Dendritic cell treated with granulocyte-macrophage colony-stimulating factor and Interleukin-4, amounts not matched to agents 40 ng/mL and 50 ng/mL, for 4 days (primary cell): ENCODE results near the gene RINT1.
"Not testable (repeated sequence)": the region's sequence is repeated elsewhere in the genome, so short reads cannot be mapped to it uniquely, and the experiment has no call there.

Experiments used
- H3K27ac Mint-ChIP-seq: one replicate; pipeline ENCODE4 v1.8.0; 2022; ENCODE audit warnings: mild to moderate bottlenecking, mixed read lengths
- H3K27me3 Mint-ChIP-seq: one replicate; pipeline ENCODE4 v1.8.0; 2022; ENCODE audit warnings: mild to moderate bottlenecking, mixed read lengths
- H3K36me3 Mint-ChIP-seq: one replicate; pipeline ENCODE4 v1.8.0; 2022; ENCODE audit warnings: low read depth, mixed read lengths
- H3K4me1 Mint-ChIP-seq: one replicate; pipeline ENCODE4 v1.8.0; 2022; ENCODE audit warnings: low read depth, mixed read lengths
- H3K4me3 Mint-ChIP-seq: one replicate; pipeline ENCODE4 v1.8.0; 2022; ENCODE audit warnings: mild to moderate bottlenecking, moderate library complexity, mixed read lengths
- H3K9me3 Mint-ChIP-seq: one replicate; pipeline ENCODE4 v1.8.0; 2022; ENCODE audit warnings: mixed read lengths
- intact Hi-C: fragments of 100-400 bp; cut with micrococcal nuclease; formaldehyde crosslinking; loops from one replicate; pipeline ENCODE4 v1.15.0; 2022

RINT1 gene

GRCh38 chr7:105521027-105521716 lies 10.8 kb upstream of the RINT1 start:
- intact Hi-C loops, result loop anchor here (5.0 kb wide), 1 partner anchor 124 kb away; no protein-coding TSS in a partner anchor
- Mint-ChIP-seq H3K36me3 (peaks cover 18% of the 10 kb centered on the region), H3K27ac (peak overlapping the region; percentile 96)

DNA sequence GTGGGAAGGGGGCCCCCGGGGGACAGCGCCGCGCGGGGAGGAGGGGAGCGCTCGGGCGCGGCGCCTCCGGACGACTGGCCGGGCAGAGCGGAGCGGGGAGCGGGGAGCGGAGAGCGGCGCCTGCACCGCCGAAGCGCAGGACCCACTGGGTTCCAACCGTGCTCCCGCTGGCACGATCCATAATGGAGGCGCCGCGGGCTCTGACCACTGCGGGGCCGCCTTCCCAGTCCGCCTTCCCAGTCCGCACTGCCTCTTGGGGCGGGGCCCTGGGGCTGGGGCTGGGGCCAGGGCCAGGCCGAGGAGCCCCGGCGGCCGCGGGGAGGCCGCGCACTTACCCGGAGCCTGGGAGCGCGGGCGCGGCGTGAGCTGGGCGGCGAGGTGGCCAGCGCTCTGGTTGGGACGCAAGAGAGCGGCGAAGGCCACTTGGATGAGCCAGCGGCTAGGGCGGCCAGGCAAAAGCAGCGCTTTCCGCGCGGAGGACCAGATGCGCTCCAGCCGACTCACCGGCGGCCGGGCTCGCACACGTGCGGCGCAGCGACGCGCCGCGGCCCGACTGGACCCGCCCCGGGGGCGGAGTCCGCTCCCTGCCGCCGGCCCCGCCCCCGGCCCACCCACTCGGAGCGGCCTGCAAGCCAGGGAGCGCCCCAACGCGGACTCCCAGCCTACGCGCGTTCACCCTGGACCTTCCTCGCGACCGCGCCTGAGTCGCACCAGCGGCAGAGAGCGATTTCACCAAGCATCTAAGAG lies 10.1 kb upstream of the RINT1 start, which contains the start of gene PUS7:
Gene PUS7, minus strand, starts transcription at position 555 of the 747 bp plus-strand sequence. CDS start 13,759 bp downstream, outside the sequence.
- intact Hi-C loops, result loop anchor here (1.0 to 5.0 kb wide), 2 partner anchors 10 to 125 kb away; partner anchors contain the start of gene RINT1
- H3K36me3 Mint-ChIP-seq, result peaks cover 18% of the 10 kb centered on the region
- no peaks in the 10 kb centered on the region for H3K9me3 Mint-ChIP-seq
- peaks cover 2% of the 10 kb centered on the region for H3K27me3 Mint-ChIP-seq
- peak within 1 kb of the TSS; percentile 96 for H3K27ac Mint-ChIP-seq
- peak within 1 kb of the TSS; percentile 91 for H3K4me3 Mint-ChIP-seq
- peaks cover 23% of the 10 kb centered on the region for H3K4me1 Mint-ChIP-seq

More at GRCh38 chr7:105521027-105521716, 10.8 kb upstream of the RINT1 start:
- Mint-ChIP-seq H3K27me3 (peaks cover 1% of the 10 kb centered on the region), H3K4me1 (peaks cover 28% of the 10 kb centered on the region), H3K9me3 (no peaks in the 10 kb centered on the region), H3K4me3 (peak overlapping the region; percentile 91)

GRCh38 chr7:105524423-105524822 lies 7.6 kb upstream of the RINT1 start:
- H3K36me3 Mint-ChIP-seq, result peaks cover 12% of the 10 kb centered on the region
- not testable (repeated sequence) for H3K4me3 Mint-ChIP-seq, H3K27me3 Mint-ChIP-seq, H3K9me3 Mint-ChIP-seq, H3K27ac Mint-ChIP-seq
- intact Hi-C loops, result loop anchor here (5.0 kb wide), 1 partner anchor 127 kb away; no protein-coding TSS in a partner anchor
- H3K4me1 Mint-ChIP-seq, result peaks cover 23% of the 10 kb centered on the region

- Mint-ChIP-seq H3K27ac (no peak overlapping the region), H3K4me3 (no peak overlapping the region), H3K4me1 (peaks cover 23% of the 10 kb centered on the region), H3K27me3 (peaks cover 2% of the 10 kb centered on the region), H3K36me3 (peaks cover 8% of the 10 kb centered on the region), H3K9me3 (no peaks in the 10 kb centered on the region)
- intact Hi-C loops, result loop anchor here (5.0 kb wide), 1 partner anchor 128 kb away; no protein-coding TSS in a partner anchor
Measured at GRCh38 chr7:105524840-105525239, 7.2 kb upstream of the RINT1 start.

DNA sequence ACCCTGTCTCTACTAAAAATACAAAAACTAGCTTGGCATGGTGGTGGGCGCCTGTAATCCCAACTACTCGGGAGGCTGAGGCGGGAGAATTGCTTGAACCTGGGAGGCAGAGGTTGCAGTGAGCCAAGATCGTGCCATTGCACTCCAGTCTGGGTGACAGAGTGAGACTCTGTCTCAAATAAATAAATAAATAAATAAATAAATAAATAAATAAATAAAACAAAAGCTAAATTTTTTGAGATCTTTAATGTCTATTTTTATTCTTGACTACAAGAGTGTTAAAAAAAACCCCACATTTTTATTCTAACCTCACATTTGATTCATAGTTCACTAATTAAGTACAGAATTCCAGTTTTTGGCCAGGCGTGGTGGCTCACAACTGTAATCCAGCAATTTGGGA lies 4.3 kb upstream of the RINT1 start:
- H3K36me3 Mint-ChIP-seq, H3K4me3 Mint-ChIP-seq, H3K27me3 Mint-ChIP-seq, intact Hi-C loops, H3K27ac Mint-ChIP-seq, H3K9me3 Mint-ChIP-seq: not testable (repeated sequence)
- H3K4me1 Mint-ChIP-seq, result peaks cover 24% of the 10 kb centered on the region

DNA sequence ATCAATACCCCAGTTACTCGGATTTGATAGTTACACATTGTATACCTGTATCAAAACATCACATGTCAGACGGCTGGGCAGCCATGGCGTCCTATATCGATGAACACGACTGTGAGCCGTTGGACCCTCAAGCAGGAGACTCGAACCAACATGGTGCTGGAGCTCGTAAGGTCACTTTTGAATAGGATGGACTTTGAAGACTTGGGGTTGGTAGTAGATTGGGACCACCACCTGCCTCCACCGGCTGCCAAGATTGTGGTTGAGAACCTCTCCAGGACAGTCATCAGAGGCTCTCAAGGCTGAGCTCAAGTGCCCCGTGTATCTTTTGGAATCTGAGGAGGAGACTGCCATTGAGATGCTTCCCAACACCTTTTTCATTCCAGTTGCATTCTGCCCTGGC lies 1.9 kb upstream of the RINT1 start:
- H3K36me3 Mint-ChIP-seq, result peaks cover 9% of the 10 kb centered on the region
- H3K27ac Mint-ChIP-seq, result no peak overlapping the region
- H3K27me3 Mint-ChIP-seq, result peaks cover 2% of the 10 kb centered on the region
- H3K4me1 Mint-ChIP-seq, result peaks cover 24% of the 10 kb centered on the region
- intact Hi-C loops, result no loop called here
- H3K4me3 Mint-ChIP-seq, result no peak overlapping the region
- no peaks in the 10 kb centered on the region for H3K9me3 Mint-ChIP-seq

GRCh38 chr7:105530546-105530945 lies 1.5 kb upstream of the RINT1 start:
- peaks cover 13% of the 10 kb centered on the region for H3K36me3 Mint-ChIP-seq
- intact Hi-C loops, result no loop called here
- peaks cover 2% of the 10 kb centered on the region for H3K27me3 Mint-ChIP-seq
- H3K27ac Mint-ChIP-seq, result no peak overlapping the region
- no peaks in the 10 kb centered on the region for H3K9me3 Mint-ChIP-seq
- peaks cover 22% of the 10 kb centered on the region for H3K4me1 Mint-ChIP-seq
- H3K4me3 Mint-ChIP-seq, result no peak overlapping the region

DNA sequence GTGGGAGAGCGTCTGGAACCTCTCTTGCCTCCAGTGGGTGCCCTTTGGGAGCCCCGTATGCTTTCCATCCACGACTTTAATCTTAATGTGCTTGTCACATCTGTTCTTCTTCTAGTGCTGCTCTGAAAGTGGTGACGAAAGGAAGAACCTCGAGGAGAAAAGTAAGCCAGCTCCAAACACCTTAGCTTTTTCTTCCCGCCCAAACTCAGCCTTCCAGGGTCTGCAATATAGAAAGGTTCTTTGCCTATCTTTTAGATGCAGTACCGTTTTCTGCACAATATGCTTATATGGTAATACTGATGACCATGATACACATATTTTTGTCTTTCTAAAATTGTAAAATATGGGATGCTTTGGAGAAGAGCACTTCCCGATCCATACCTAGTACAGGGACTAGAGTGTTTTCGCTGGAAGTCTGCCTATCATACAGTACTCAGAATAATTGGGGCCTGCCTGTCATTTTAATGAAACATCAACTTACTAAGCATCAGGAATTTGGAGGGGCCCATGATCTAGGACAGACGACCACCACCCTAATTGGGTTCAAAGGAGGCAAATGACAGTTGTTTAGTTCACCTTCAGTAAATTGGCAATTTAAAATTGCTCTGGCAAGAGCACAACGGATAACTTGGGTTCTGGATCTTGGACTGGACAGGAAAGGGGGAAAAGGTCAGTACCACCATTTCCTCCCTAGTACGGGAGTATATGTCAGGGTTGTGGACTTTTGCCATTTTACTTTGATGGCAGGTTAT lies 884 bp downstream of the RINT1 start:
- H3K27me3 Mint-ChIP-seq, result no peaks in the 10 kb centered on the region
- H3K4me1 Mint-ChIP-seq, result peaks cover 22% of the 10 kb centered on the region
- H3K4me3 Mint-ChIP-seq, result peak overlapping the region; percentile 92
- H3K36me3 Mint-ChIP-seq, result peaks cover 30% of the 10 kb centered on the region
- H3K27ac Mint-ChIP-seq, result peak overlapping the region; percentile 94
- intact Hi-C loops, result loop anchor here (1.0 kb wide), 1 partner anchor 11 kb away; the partner anchor contains the start of gene PUS7
- H3K9me3 Mint-ChIP-seq, result no peaks in the 10 kb centered on the region

- Mint-ChIP-seq H3K4me3 (no peak overlapping the region), H3K4me1 (peaks cover 6% of the 10 kb centered on the region)
Measured at GRCh38 chr7:105538339-105538738, 6.3 kb downstream of the RINT1 start.

GRCh38 chr7:105559926-105560325 lies 27.9 kb downstream of the RINT1 start:
- H3K9me3 Mint-ChIP-seq, result no peaks in the 10 kb centered on the region
- intact Hi-C loops, result no loop called here
- no peak overlapping the region for H3K27ac Mint-ChIP-seq
- no peaks in the 10 kb centered on the region for H3K4me1 Mint-ChIP-seq
- H3K4me3 Mint-ChIP-seq, result no peak overlapping the region
- H3K36me3 Mint-ChIP-seq, result peaks cover 70% of the 10 kb centered on the region
- no peaks in the 10 kb centered on the region for H3K27me3 Mint-ChIP-seq

More at GRCh38 chr7:105538339-105538738, 6.3 kb downstream of the RINT1 start:
- Mint-ChIP-seq H3K27ac (no peak overlapping the region), H3K36me3 (peaks cover 66% of the 10 kb centered on the region), H3K9me3 (no peaks in the 10 kb centered on the region), H3K27me3 (no peaks in the 10 kb centered on the region)
- intact Hi-C loops, result no loop called here

GRCh38 chr7:105565190-105565589 lies 33.2 kb downstream of the RINT1 start:
- intact Hi-C loops, result no loop called here
- no peak overlapping the region for H3K27ac Mint-ChIP-seq
- no peaks in the 10 kb centered on the region for H3K27me3 Mint-ChIP-seq
- no peaks in the 10 kb centered on the region for H3K9me3 Mint-ChIP-seq
- H3K36me3 Mint-ChIP-seq, result peaks cover 67% of the 10 kb centered on the region
- no peak overlapping the region for H3K4me3 Mint-ChIP-seq
- H3K4me1 Mint-ChIP-seq, result no peaks in the 10 kb centered on the region

DNA sequence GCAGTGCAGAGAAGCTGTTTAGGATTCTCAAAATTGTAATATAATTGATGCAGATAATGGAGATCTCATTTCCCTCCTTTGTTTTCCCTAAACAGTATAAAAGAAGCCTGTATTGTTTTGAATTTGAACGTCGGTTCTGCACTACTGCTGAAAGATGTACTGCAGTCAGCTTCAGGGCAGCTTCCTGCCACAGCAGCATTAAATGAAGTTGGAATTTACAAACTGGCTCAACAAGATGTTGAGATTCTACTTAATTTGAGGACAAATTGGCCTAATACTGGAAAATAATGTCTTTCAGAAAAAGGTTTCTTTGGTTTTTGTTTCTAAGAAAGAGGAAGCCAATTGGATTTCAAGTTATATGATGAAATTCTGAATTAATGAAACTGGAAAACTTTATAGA lies 35.0 kb downstream of the RINT1 start:
- Mint-ChIP-seq H3K36me3 (peaks cover 51% of the 10 kb centered on the region), H3K27me3 (no peaks in the 10 kb centered on the region), H3K4me3 (no peak overlapping the region), H3K9me3 (no peaks in the 10 kb centered on the region), H3K27ac (no peak overlapping the region), H3K4me1 (no peaks in the 10 kb centered on the region)
- intact Hi-C loops, result no loop called here

DNA sequence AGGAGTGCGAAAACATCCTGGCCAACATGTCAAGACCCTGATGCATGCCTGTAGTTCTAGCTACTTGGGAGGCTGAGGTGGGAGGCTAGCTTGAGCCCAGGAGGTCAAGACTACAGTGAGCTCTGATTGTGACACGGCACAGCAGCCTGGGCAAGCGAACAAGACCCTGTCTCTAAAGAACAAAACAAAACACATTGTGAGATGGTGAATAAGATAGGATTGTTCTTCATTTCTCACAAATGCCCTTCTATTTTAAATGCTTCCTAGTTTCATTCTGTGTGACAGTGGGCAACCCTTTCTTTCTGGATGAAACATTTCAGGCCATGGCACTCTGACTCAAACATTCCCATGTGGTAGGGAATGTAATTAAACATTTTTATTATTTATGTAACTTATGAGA lies 35.8 kb downstream of the RINT1 start:
- H3K9me3 Mint-ChIP-seq, result no peaks in the 10 kb centered on the region
- peaks cover 44% of the 10 kb centered on the region for H3K36me3 Mint-ChIP-seq
- H3K27me3 Mint-ChIP-seq, result no peaks in the 10 kb centered on the region
- H3K4me3 Mint-ChIP-seq, result no peak overlapping the region
- intact Hi-C loops, result no loop called here
- no peaks in the 10 kb centered on the region for H3K4me1 Mint-ChIP-seq
- H3K27ac Mint-ChIP-seq, result no peak overlapping the region

DNA sequence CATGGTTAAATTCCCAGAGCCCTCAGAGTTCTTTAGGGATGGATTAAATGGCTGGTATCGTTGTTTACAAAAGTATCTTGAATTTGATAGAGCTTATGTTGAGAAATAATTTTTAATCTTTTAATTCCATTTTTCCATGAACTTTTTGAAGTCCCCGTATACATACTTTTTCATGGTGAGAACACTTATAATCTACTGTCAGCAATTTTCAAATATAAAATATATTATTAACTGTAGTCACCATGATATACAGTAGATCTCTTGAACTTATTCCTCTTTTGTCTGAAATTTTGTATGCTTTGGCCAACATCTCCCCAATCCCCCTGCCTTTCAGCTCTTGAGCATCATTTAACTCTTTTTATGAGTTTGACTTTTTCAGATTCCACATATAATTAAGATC lies 39.9 kb downstream of the RINT1 start:
- Mint-ChIP-seq H3K9me3 (no peaks in the 10 kb centered on the region), H3K36me3 (peaks cover 24% of the 10 kb centered on the region), H3K27me3 (no peaks in the 10 kb centered on the region), H3K4me1 (no peaks in the 10 kb centered on the region), H3K27ac (no peak overlapping the region), H3K4me3 (no peak overlapping the region)
- intact Hi-C loops, result no loop called here
